ENCODE measurements around the gene CTPS1. TPM values are rescaled to one million over a fixed set of nuclear protein-coding genes. Genes with fewer than 3 reads are reported as not detected.

Gene CTPS1
- total RNA-seq, 1 experiment from 2014 or later: 166 TPM

DNA sequence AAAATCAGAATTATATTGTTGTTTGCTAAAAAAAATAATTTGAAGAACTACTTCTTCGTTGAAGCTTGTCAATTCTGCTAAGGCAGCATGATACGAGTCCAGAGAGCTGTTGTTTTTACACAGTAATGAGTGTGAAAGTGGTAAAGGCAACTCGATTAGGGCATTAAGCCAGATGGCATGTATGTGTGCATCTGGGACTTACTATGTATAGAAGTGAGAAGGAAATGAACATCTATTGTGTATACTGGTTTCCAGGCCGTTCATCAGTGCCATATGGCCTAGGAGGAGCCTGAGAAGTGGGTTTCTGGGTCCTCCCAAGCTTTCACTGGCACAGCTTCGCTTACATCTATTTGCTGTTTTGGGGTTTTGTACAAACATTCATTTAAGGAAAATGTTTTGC is 5.7 kb downstream of the CTPS1 start:
- TF ChIP-seq SIN3A (IDR thresholded peaks at IDR 0.05; ENCODE audit: borderline replicate concordance, insufficient read depth, low read depth, low read length) (no peak), POLR2AphosphoS5 (IDR thresholded peaks at IDR 0.05; ENCODE audit: low read depth, low read length) (no peak), TCF7L2 (IDR thresholded peaks at IDR 0.05; ENCODE audit: low read depth, low read length) (no peak)
- TF ChIP-seq, protein P1, sequence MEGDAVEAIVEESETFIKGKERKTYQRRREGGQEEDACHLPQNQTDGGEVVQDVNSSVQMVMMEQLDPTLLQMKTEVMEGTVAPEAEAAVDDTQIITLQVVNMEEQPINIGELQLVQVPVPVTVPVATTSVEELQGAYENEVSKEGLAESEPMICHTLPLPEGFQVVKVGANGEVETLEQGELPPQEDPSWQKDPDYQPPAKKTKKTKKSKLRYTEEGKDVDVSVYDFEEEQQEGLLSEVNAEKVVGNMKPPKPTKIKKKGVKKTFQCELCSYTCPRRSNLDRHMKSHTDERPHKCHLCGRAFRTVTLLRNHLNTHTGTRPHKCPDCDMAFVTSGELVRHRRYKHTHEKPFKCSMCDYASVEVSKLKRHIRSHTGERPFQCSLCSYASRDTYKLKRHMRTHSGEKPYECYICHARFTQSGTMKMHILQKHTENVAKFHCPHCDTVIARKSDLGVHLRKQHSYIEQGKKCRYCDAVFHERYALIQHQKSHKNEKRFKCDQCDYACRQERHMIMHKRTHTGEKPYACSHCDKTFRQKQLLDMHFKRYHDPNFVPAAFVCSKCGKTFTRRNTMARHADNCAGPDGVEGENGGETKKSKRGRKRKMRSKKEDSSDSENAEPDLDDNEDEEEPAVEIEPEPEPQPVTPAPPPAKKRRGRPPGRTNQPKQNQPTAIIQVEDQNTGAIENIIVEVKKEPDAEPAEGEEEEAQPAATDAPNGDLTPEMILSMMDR (IDR thresholded peaks at IDR 0.05): no peak
- TF ChIP-seq, protein P2, sequence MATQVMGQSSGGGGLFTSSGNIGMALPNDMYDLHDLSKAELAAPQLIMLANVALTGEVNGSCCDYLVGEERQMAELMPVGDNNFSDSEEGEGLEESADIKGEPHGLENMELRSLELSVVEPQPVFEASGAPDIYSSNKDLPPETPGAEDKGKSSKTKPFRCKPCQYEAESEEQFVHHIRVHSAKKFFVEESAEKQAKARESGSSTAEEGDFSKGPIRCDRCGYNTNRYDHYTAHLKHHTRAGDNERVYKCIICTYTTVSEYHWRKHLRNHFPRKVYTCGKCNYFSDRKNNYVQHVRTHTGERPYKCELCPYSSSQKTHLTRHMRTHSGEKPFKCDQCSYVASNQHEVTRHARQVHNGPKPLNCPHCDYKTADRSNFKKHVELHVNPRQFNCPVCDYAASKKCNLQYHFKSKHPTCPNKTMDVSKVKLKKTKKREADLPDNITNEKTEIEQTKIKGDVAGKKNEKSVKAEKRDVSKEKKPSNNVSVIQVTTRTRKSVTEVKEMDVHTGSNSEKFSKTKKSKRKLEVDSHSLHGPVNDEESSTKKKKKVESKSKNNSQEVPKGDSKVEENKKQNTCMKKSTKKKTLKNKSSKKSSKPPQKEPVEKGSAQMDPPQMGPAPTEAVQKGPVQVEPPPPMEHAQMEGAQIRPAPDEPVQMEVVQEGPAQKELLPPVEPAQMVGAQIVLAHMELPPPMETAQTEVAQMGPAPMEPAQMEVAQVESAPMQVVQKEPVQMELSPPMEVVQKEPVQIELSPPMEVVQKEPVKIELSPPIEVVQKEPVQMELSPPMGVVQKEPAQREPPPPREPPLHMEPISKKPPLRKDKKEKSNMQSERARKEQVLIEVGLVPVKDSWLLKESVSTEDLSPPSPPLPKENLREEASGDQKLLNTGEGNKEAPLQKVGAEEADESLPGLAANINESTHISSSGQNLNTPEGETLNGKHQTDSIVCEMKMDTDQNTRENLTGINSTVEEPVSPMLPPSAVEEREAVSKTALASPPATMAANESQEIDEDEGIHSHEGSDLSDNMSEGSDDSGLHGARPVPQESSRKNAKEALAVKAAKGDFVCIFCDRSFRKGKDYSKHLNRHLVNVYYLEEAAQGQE (IDR thresholded peaks at IDR 0.05; ENCODE audit: insufficient read depth in 1 of 2, low read depth in 2 of 2, low read length in 1 of 2): no peak
- peak overlapping the region; percentile 62 for H3K27ac ChIP-seq (ENCODE audit: low read length)
- intact Hi-C loops (cut with micrococcal nuclease; ENCODE audit: unreplicated experiment) (no loop called here), in situ Hi-C loops (cut with HindIII; ENCODE audit: low pct_unique_long_range_greater_than_20kb, low sequenced_read_pairs) (no loop called here)
- peaks cover 38% of the 10 kb centered on the region for H3K4me1 ChIP-seq (ENCODE audit: control insufficient read depth, insufficient read depth, low read length)
- no peaks in the 10 kb centered on the region for H3K27me3 ChIP-seq (ENCODE audit: control insufficient read depth, insufficient read depth, low read length)
- no TSS peak for BruUV-seq (replicated peaks)
- ChIA-PET POLR2A (no interaction called here), CTCF (no interaction called here)
- ATAC-seq (no peak), DNase-seq (ENCODE audit: low read depth, low spot score) (no peak)
- peaks cover 65% of the 10 kb centered on the region for H3K36me3 ChIP-seq (ENCODE audit: control insufficient read depth, insufficient read depth, low read length)
- H3K4me3 ChIP-seq (ENCODE audit: low read depth in 2 of 2, low read length in 2 of 2): no peak overlapping the region
- H3K9me3 ChIP-seq (ENCODE audit: control insufficient read depth, insufficient read depth, low read depth, low read length): no peaks in the 10 kb centered on the region

DNA sequence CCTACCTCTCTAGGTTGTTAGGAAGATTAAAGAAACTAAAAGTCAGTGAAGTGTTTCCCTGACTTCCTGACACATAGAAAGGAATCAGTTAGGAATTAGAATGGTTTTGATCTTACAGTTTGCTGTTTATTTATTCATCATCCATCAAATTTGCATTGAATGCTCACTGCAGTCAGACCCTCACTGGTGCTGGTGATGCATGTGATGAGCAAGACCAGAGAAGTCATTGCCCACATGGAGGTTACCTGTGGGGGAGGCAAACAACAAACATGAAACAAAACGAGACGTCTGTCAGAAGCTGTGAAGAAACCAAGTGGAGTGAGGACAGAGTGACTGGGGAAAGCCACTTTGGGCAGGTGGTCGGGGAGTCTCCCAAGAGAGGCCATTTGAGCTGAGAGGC is 6.4 kb downstream of the CTPS1 start:
- BruUV-seq (replicated peaks): no TSS peak
- ATAC-seq: no peak
- peak overlapping the region; percentile 20; the same call in 1 of the 2 replicates for H3K27ac ChIP-seq (ENCODE audit: low read length)

More for the DNA sequence above, 6.4 kb downstream of the CTPS1 start:
- H3K4me3 ChIP-seq (ENCODE audit: low read depth in 2 of 2, low read length in 2 of 2): no peak overlapping the region
- H3K9me3 ChIP-seq (ENCODE audit: control insufficient read depth, insufficient read depth, low read depth, low read length): no peaks in the 10 kb centered on the region
- ChIA-PET POLR2A (no interaction called here), CTCF (no interaction called here)
- DNase-seq (ENCODE audit: low read depth, low spot score): no peak
- in situ Hi-C loops (cut with HindIII; ENCODE audit: low pct_unique_long_range_greater_than_20kb, low sequenced_read_pairs) (no loop called here), intact Hi-C loops (cut with micrococcal nuclease; ENCODE audit: unreplicated experiment) (no loop called here)
- TF ChIP-seq, protein P2 (IDR thresholded peaks at IDR 0.05; ENCODE audit: insufficient read depth in 1 of 2, low read depth in 2 of 2, low read length in 1 of 2): no peak
- TF ChIP-seq SIN3A (IDR thresholded peaks at IDR 0.05; ENCODE audit: borderline replicate concordance, insufficient read depth, low read depth, low read length): no peak
- TF ChIP-seq, protein P1 (IDR thresholded peaks at IDR 0.05): no peak
- no peak for TF ChIP-seq POLR2AphosphoS5 (IDR thresholded peaks at IDR 0.05; ENCODE audit: low read depth, low read length)
- no peak for TF ChIP-seq TCF7L2 (IDR thresholded peaks at IDR 0.05; ENCODE audit: low read depth, low read length)
- H3K27me3 ChIP-seq (ENCODE audit: control insufficient read depth, insufficient read depth, low read length): no peaks in the 10 kb centered on the region
- H3K36me3 ChIP-seq (ENCODE audit: control insufficient read depth, insufficient read depth, low read length): peaks cover 70% of the 10 kb centered on the region
- H3K4me1 ChIP-seq (ENCODE audit: control insufficient read depth, insufficient read depth, low read length): peaks cover 38% of the 10 kb centered on the region

All from Panc1 (cell line).